Measurements from ENCODE around the gene WDR6. TPM values are rescaled to one million over a fixed set of nuclear protein-coding genes. Genes with fewer than 3 reads are reported as not detected.
A peak's percentile ranks its signal among the peaks of the same experiment; 100 is the strongest.

The WDR6 gene
- total RNA-seq: 61.5 and 99.6 TPM in 2 replicates

GRCh38 chr3:49007068-49007770, at the start of gene WDR6:
WDR6 (plus strand) TSS chr3:49007391; CDS start chr3:49007432, 41 bp downstream.
- peak; percentile 97 to 98 for DNase-seq (ENCODE audit: low read depth in 2 of 2)

- DNase-seq (ENCODE audit: low read depth in 2 of 2): no peak
Measured at GRCh38 chr3:48960841-48961413, 46.3 kb upstream of the WDR6 start.

GRCh38 chr3:48962340-48962739, 44.9 kb upstream of the WDR6 start:
- no peak for DNase-seq (ENCODE audit: low read depth in 2 of 2)

GRCh38 chr3:48962939-48963338, 44.3 kb upstream of the WDR6 start:
- no peak for DNase-seq (ENCODE audit: low read depth in 2 of 2)

- no peak for DNase-seq (ENCODE audit: low read depth in 2 of 2)
Measured at GRCh38 chr3:48963591-48963990, 43.6 kb upstream of the WDR6 start.

GRCh38 chr3:48966367-48966766, 40.8 kb upstream of the WDR6 start:
- no peak for DNase-seq (ENCODE audit: low read depth in 2 of 2)

GRCh38 chr3:48966876-48967361, 40.3 kb upstream of the WDR6 start:
- no peak for DNase-seq (ENCODE audit: low read depth in 2 of 2)

- DNase-seq (ENCODE audit: low read depth in 2 of 2): no peak
Measured at GRCh38 chr3:48970586-48970985, 36.6 kb upstream of the WDR6 start.

GRCh38 chr3:48974076-48974864, 32.9 kb upstream of the WDR6 start:
- DNase-seq (ENCODE audit: low read depth in 2 of 2): no peak

- DNase-seq (ENCODE audit: low read depth in 2 of 2): no peak
Measured at GRCh38 chr3:48979451-48979850, 27.7 kb upstream of the WDR6 start.

- no peak for DNase-seq (ENCODE audit: low read depth in 2 of 2)
Measured at GRCh38 chr3:48980295-48980694, 26.9 kb upstream of the WDR6 start.

- DNase-seq (ENCODE audit: low read depth in 2 of 2): no peak
Measured at GRCh38 chr3:48982016-48982415, 25.2 kb upstream of the WDR6 start.

- DNase-seq (ENCODE audit: low read depth in 2 of 2): no peak
Measured at GRCh38 chr3:48982686-48983085, 24.5 kb upstream of the WDR6 start.

GRCh38 chr3:48983096-48983495, 24.1 kb upstream of the WDR6 start:
- no peak for DNase-seq (ENCODE audit: low read depth in 2 of 2)

- peak in 1 of 2 donors; percentile 17 for DNase-seq (ENCODE audit: low read depth in 2 of 2)
Measured at GRCh38 chr3:48984663-48985062, 22.5 kb upstream of the WDR6 start.

GRCh38 chr3:48985831-48986376, 21.3 kb upstream of the WDR6 start:
- DNase-seq (ENCODE audit: low read depth in 2 of 2): no peak

- no peak for DNase-seq (ENCODE audit: low read depth in 2 of 2)
Measured at GRCh38 chr3:48989126-48989795, 17.9 kb upstream of the WDR6 start.

GRCh38 chr3:48989796-48990635, 17.2 kb upstream of the WDR6 start, which contains the start of gene P4HTM:
P4HTM (plus strand) TSS chr3:48990241; CDS start chr3:48990257, 16 bp downstream.
- peak; percentile 49 to 92 for DNase-seq (ENCODE audit: low read depth in 2 of 2)

- DNase-seq (ENCODE audit: low read depth in 2 of 2): peak in 1 of 2 donors; percentile 23
Measured at GRCh38 chr3:48990636-48991469, 16.3 kb upstream of the WDR6 start.
